Chondrocyte (in vitro differentiated cells): Measurements from ENCODE around the gene ISCU. TPM values are rescaled to one million over a fixed set of nuclear protein-coding genes. Genes with fewer than 3 reads are reported as not detected.

Experiments used
- DNase-seq: peaks from one replicate; pipeline ENCODE4 v3.0.0; 2021; ENCODE audit warnings: mixed read lengths, low spot score
- H3K27ac Mint-ChIP-seq: one replicate; pipeline ENCODE4 v1.8.0; 2021; ENCODE audit warnings: mild to moderate bottlenecking, moderate library complexity, mixed read lengths; ENCODE audit not compliant: unreplicated experiment
- H3K27me3 Mint-ChIP-seq: 2 replicates; pipeline ENCODE4 v1.8.0; 2021; ENCODE audit warnings: low read depth, mixed read lengths
- H3K36me3 Mint-ChIP-seq: 2 replicates; pipeline ENCODE4 v1.8.0; 2021; ENCODE audit warnings: low read depth, mixed read lengths
- H3K4me1 Mint-ChIP-seq: 2 replicates; pipeline ENCODE4 v1.8.0; 2021; ENCODE audit warnings: low read depth, mild to moderate bottlenecking, mixed read lengths
- H3K4me3 Mint-ChIP-seq: one replicate; pipeline ENCODE4 v1.8.0; 2021; ENCODE audit warnings: mild to moderate bottlenecking, moderate library complexity, mixed read lengths; ENCODE audit not compliant: unreplicated experiment
- H3K9me3 Mint-ChIP-seq: 2 replicates; pipeline ENCODE4 v1.8.0; 2021; ENCODE audit warnings: low read depth, mixed read lengths
- long read RNA-seq: library from polyadenylated mRNA; stranded (forward); transcript quantifications from one replicate; pipeline ENCODE4 v2.0.0, GENCODE V29; 2021
- total RNA-seq: library from RNA; stranded (reverse); gene quantifications from 3 replicates; pipeline ENCODE4 v1.2.1, GENCODE V29; 2021
- TF ChIP-seq, protein P1 (sequence below): fragments of 200-600 bp; sonication (generic); IDR thresholded peaks from 2 replicates; pipeline ENCODE4 v1.5.0; 2021; ENCODE audit warnings: antibody characterized with exemption, mild to moderate bottlenecking, moderate library complexity

ISCU gene
- total RNA-seq: 84.8 to 102 TPM (median 87.8 TPM) in 3 replicates
- long read RNA-seq, transcript ISCU-201 (5 exons, 994 nt): major isoform, 104 of 128 reads
- long read RNA-seq, partial matches to known transcripts: 16 of 128 reads
- long read RNA-seq, other reads (novel, unspliced or antisense): 5 of 128 reads

- Mint-ChIP-seq H3K36me3 (peaks cover 22% of the 10 kb centered on the region), H3K9me3 (no peaks in the 10 kb centered on the region), H3K27ac (peak within 1 kb of the TSS; percentile 100), H3K4me3 (peak within 1 kb of the TSS; percentile 100), H3K27me3 (no peaks in the 10 kb centered on the region), H3K4me1 (peaks cover 62% of the 10 kb centered on the region)
- peak; percentile 99 for DNase-seq
- TF ChIP-seq, protein P1, sequence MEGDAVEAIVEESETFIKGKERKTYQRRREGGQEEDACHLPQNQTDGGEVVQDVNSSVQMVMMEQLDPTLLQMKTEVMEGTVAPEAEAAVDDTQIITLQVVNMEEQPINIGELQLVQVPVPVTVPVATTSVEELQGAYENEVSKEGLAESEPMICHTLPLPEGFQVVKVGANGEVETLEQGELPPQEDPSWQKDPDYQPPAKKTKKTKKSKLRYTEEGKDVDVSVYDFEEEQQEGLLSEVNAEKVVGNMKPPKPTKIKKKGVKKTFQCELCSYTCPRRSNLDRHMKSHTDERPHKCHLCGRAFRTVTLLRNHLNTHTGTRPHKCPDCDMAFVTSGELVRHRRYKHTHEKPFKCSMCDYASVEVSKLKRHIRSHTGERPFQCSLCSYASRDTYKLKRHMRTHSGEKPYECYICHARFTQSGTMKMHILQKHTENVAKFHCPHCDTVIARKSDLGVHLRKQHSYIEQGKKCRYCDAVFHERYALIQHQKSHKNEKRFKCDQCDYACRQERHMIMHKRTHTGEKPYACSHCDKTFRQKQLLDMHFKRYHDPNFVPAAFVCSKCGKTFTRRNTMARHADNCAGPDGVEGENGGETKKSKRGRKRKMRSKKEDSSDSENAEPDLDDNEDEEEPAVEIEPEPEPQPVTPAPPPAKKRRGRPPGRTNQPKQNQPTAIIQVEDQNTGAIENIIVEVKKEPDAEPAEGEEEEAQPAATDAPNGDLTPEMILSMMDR: no peak
These were observed at the start of gene ISCU for GRCh38 chr12:108562348-108563135. TSS of gene ISCU (plus strand) at chr12:108562596. CDS start at chr12:108562623, 27 bp downstream.

DNA sequence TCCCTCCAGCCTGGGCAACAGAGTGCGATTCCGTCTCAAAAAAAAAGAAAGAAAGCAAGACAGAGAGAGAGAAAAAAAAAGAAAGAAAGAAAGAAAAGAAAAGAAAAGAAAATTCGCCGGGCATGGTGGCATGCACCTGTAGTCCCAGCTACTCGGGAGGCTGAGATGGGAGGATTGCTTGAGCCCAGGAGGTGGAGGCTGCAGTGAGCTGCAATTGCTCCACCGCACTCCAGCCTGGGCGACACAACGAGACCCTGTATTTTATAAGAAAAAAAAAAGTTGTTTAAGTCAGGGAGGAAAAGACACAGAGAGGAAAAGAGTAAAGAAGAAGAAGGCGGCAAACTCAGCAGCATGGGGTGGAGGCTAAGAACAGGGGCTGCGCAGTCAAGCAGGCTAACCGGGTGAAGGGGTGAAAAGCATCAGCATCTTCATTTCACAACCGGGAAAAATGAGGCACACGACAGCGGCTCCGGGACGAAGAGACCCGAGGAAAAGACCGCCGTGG lies 47.9 kb upstream of the ISCU start:
- Mint-ChIP-seq H3K9me3 (no peaks in the 10 kb centered on the region), H3K36me3 (peaks cover 6% of the 10 kb centered on the region), H3K27ac (peak overlapping the region; percentile 89), H3K4me1 (peaks cover 32% of the 10 kb centered on the region), H3K4me3 (peak overlapping the region; percentile 90), H3K27me3 (no peaks in the 10 kb centered on the region)
- DNase-seq: no peak
- TF ChIP-seq, protein P1: no peak

DNA sequence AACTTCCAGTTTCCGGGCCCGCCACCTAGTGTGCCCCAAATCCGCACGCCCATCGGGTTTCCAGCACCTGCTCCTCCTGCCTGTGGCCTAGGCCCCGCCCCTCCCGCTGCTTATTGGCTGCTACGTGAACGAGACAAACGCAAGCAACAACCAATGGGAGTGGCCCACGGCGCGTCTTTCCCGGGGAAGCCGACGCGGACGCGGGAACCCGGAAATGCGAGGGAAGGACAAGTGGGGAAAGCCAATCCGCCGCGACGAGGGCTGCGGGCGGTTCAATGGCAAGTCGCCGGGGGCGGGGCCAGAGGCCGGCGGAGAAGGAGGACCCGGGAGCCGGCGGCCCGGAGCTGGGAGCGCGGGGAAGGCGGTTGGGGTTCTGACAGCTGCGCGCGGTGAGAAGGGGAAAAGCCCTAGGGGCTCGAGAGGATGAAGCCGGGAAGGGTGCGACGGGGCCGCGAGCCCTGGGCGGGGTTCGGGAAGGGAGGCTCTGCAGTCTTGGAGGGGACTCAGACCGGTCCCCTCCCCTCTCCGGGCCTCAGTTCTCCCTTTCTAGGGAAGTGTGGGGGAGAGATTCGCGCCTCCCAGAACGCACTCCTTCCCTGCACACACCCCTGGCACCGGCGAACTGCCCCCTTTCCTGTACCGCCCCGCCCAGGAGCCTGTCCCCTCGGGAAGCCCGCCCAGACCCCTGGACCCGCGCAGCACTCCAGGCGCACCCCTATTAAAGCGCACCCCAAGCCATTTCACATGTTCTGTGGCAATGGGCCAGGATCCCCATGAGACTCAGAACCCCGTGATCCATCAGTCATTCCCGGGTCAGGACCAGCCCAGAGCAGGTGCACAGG lies 47.2 kb upstream of the ISCU start, which contains the start of gene FICD:
TSS of gene FICD (plus strand) at position 305 of the 842 bp plus-strand sequence. CDS start 1,696 bp downstream, outside the sequence.
- TF ChIP-seq, protein P1: no peak
- H3K4me1 Mint-ChIP-seq: peaks cover 36% of the 10 kb centered on the region
- DNase-seq: peak; percentile 100
- H3K9me3 Mint-ChIP-seq: no peaks in the 10 kb centered on the region
- peak within 1 kb of the TSS; percentile 90 for H3K4me3 Mint-ChIP-seq
- H3K36me3 Mint-ChIP-seq: peaks cover 8% of the 10 kb centered on the region
- no peaks in the 10 kb centered on the region for H3K27me3 Mint-ChIP-seq
- peak within 1 kb of the TSS; percentile 89 for H3K27ac Mint-ChIP-seq

DNA sequence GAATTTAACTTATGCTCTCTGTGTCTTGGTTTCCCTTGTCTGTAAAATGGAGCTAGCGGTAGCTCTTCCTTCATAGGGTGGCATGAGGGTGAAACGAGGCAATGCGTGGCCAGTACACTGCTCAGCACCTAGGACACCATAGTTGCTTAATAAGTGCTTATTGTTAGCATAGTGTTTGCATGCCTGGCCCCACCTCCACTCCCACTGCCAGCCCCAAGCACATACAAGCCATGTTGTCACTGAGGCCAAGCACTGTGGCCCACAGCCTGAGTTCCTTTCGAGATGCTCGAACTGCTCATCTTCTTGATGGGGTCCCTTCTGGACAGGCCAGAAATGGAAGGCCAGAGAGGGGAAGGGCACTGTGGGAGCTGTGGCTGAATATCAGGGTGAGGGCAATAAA lies 46.5 kb upstream of the ISCU start:
- Mint-ChIP-seq H3K36me3 (peaks cover 8% of the 10 kb centered on the region), H3K27me3 (no peaks in the 10 kb centered on the region), H3K4me1 (peaks cover 36% of the 10 kb centered on the region), H3K9me3 (no peaks in the 10 kb centered on the region), H3K4me3 (peak overlapping the region; percentile 90), H3K27ac (peak overlapping the region; percentile 69)
- TF ChIP-seq, protein P1: no peak
- no peak for DNase-seq
